Suprapubic skin (tissue), 4 donors: ENCODE data around the gene RERE.

ENCODE experiments used
- EP300 ChIP-seq: sonication (generic); formaldehyde crosslinking; IDR thresholded peaks from one replicate; pipeline ENCODE4 v1.6.1; 2017; ENCODE audit warnings: antibody characterized with exemption
- POLR2AphosphoS5 ChIP-seq, 3 donors: sonication (generic); formaldehyde crosslinking; IDR thresholded peaks; one replicate each; pipeline ENCODE4 v1.6.1; 2017; ENCODE audit warnings: antibody characterized with exemption in 3 of 3
- TF ChIP-seq, protein P1 (sequence below), 2 donors: fragments of 200-600 bp in 1 of 2; fragments of 450-650 bp in 1 of 2; sonication (generic) in 1 of 2; IDR thresholded peaks; one replicate each; pipeline ENCODE4 v1.5.1; 2016 to 2019; ENCODE audit warnings: antibody characterized with exemption in 2 of 2, mild to moderate bottlenecking in 1 of 2, moderate library complexity in 1 of 2

DNA sequence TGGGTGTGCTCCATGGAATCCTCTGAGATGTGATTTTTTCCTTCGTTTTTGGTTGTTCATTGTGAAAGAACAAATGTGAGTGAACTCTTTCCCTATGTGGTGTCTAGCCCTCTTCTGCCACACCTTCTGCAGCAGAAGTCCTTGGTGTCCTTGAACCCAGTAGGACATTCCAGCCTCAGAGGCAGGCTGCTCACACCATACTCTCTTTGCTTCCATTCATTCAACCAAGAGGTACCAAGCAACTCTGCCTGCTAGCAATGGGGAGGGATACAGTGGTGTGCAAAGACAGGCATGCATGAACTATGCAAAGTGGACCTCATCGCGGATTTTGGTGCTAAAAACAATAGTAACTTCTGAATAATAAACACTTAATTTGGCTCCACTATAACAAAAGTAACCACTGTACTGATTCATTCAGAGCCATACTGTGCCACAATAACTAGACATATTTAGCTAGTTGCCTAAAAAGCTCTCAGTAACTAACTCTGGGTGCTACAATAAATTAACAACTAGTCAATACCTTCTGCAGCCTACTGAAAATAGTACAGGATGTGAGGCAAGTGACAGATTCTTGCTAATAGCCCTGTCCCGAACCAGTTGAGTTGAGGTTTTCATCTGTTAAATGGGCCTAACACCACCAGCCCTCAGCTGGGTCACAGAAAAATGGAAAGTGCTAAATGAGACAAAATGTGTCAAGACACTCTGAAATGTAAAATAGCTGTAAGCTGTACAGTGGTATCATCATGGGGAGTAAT lies 344.1 kb downstream of the RERE start:
- TF ChIP-seq, protein P1, sequence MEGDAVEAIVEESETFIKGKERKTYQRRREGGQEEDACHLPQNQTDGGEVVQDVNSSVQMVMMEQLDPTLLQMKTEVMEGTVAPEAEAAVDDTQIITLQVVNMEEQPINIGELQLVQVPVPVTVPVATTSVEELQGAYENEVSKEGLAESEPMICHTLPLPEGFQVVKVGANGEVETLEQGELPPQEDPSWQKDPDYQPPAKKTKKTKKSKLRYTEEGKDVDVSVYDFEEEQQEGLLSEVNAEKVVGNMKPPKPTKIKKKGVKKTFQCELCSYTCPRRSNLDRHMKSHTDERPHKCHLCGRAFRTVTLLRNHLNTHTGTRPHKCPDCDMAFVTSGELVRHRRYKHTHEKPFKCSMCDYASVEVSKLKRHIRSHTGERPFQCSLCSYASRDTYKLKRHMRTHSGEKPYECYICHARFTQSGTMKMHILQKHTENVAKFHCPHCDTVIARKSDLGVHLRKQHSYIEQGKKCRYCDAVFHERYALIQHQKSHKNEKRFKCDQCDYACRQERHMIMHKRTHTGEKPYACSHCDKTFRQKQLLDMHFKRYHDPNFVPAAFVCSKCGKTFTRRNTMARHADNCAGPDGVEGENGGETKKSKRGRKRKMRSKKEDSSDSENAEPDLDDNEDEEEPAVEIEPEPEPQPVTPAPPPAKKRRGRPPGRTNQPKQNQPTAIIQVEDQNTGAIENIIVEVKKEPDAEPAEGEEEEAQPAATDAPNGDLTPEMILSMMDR (IDR thresholded peaks at IDR 0.05) = no peak
- TF ChIP-seq POLR2AphosphoS5 (IDR thresholded peaks at IDR 0.05) = no peak
- TF ChIP-seq EP300 = no peak
